ENCODE data around the gene PCLAF.

Gene PCLAF

GRCh38 chr15:64315216-64315615, 66.0 kb downstream of the PCLAF start:
- no peak for DNase-seq (ENCODE audit: low spot score)

GRCh38 chr15:64314456-64314855, 66.8 kb downstream of the PCLAF start:
- no peak for DNase-seq (ENCODE audit: low spot score)
